Right ventricle myocardium inferior (tissue), 1 donor: ENCODE data around the gene ZSCAN20. TPM values are rescaled to one million over a fixed set of nuclear protein-coding genes. Genes with fewer than 3 reads are reported as not detected.

ENCODE experiments used
- ATAC-seq: fragments of 200-7000 bp; cut with Tn5 transposase; one replicate; pipeline ENCODE4 v1.9.1; 2020; ENCODE audit warnings: mild to moderate bottlenecking, moderate library complexity
- DNase-seq: peaks from one replicate; pipeline ENCODE4 v3.0.0; 2021; ENCODE audit errors: missing footprints
- intact Hi-C: fragments of 100-400 bp; cut with DNase I; formaldehyde crosslinking; loops from one replicate; pipeline ENCODE4 v1.11.0; 2022
- long read RNA-seq: library from polyadenylated mRNA; unstranded; transcript quantifications from one replicate; pipeline ENCODE4 v2.0.0, GENCODE V29; 2021
- total RNA-seq: library from RNA; stranded (reverse); fragmentation: NEBNext Ultra II Directional; extraction: Animal tissue kit (Norgen Biotek cat#: 25700); gene quantifications from one replicate; pipeline ENCODE4 v1.2.1, GENCODE V29; 2021
- donor health status: DM: no; HTN: yes; CAD: no; lungs with severe emphysema.

ZSCAN20 gene
- 4.7 TPM for total RNA-seq
- long read RNA-seq, partial matches to known transcripts: 1 of 4 reads
- long read RNA-seq, other reads (novel, unspliced or antisense): 3 of 4 reads

DNA sequence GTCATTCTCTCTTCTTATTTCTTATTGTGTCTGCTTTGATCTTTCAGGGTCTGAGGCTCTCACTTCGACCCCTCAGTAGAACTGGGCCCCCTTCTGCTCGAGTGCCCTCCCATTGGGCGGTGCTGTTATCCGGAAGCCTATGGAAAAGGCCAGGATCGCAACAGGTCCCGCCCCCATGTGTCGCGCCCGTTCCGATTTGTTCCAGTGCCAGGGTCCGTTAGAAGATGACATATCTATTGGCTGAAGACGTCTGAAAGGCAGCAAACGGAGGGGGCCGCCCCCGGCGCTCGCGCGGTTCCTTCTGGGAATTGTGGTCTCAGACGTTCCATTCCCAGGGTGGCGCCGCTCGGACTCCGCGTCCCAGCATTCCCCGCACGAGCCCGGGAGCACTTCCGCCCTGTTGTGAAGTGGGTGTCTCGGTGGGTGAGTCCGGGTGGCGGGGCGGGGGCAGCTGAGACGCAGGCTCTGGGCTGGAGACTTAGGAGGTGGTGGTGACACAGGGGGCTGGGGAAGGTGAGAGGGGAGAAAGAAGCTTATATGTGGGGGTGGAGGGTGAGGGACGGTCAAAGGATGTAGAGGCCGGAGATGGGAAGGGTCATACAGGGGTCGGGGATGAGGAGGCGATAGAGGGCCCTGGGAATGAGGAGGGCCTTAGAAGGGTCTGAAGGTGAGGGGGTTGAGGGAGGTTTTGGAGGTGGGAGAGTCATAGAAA is at the start of gene ZSCAN20:
ZSCAN20 (plus strand) TSS at position 377 of the 712 bp plus-strand sequence. CDS start 6,644 bp downstream, outside the sequence.
- intact Hi-C loops: loop anchor here (2.0 to 10.0 kb wide), 4 partner anchors 105 to 345 kb away; no protein-coding TSS in a partner anchor
- peak; percentile 95 for ATAC-seq
- peak; percentile 98 for DNase-seq

DNA sequence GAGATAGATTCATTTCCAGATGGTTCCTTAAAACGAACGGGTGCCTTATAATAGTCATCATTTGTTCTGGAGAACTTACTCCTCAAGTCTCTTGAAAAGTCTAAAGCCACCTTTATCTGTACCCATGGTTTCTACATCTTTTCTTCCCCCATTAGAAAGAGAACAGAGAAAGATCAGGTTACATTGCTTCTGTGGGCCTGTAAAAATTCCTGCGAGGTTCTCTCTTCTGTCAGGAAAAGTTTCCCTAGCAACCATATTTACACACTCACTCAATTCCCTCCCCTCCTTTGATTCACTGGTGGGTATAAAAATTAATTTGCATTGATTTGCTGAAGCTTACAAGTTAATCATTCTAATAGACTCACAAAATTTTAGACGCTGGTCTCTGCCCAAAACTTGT is 48.2 kb upstream of the ZSCAN20 start:
- ATAC-seq: no peak
- intact Hi-C loops: no loop called here
- no peak for DNase-seq

DNA sequence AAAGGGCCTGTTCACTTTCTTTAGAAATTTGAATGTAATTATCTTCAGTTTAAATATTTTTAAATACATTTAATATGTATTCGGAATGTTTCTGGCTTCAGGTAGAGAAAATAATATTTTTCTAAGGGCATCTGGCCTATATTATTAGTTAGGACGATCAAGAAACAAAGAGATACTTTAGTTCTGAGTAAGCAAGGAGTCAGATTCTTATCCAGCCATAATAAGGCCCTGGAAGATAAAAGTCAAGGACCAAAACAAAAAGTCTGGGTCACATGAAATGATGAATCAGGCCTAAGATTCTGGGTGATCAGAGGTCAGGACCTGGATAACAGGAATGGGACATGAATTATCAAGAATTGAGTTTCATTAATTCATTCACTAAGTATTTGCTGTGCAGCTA is 47.8 kb upstream of the ZSCAN20 start:
- no peak for ATAC-seq
- intact Hi-C loops: no loop called here

DNA sequence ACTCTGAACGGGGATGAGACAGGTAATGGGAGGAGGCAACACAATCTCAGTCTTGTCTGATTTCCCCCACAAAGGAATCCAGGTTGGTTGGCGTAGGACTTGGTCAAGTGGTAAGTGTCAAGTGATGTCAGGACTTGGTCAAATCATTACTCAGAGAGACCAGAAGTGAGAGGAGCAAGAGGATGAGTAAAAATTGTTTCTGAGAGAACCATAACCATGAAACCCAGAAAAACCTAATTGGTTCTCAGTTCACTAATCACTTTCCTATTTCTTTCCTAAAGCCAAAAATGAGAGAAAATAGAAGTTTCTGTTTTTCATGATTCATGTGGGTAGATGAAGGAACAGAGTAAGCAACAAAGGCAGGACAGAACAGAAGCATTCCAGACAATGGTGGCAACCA is 46.5 kb upstream of the ZSCAN20 start:
- intact Hi-C loops: no loop called here
- no peak for ATAC-seq

More for the DNA sequence above, 47.8 kb upstream of the ZSCAN20 start:
- DNase-seq: no peak

DNA sequence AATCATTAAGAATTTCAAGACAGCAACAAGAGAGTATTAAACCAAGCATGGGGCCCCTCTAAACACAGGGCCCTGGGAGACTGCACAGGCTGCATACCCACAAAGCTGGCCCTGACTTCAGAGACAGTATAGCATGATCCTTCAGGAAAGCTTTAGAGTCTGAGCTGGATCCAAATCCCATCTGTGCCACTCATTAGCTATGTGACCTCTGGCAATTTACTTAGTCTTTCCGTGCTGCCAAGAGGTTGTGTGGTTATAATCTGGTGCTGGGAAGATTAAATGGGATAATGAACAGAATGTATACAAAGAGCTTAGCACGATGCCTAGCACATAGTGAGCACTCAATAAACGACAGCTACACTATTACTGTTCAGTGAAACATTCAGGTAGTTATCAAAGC is 45.5 kb upstream of the ZSCAN20 start:
- DNase-seq (no peak), ATAC-seq (no peak)
- intact Hi-C loops: loop anchor here (1.0 kb wide), 1 partner anchor 56 kb away; no protein-coding TSS in a partner anchor

More for the DNA sequence above, 46.5 kb upstream of the ZSCAN20 start:
- no peak for DNase-seq

DNA sequence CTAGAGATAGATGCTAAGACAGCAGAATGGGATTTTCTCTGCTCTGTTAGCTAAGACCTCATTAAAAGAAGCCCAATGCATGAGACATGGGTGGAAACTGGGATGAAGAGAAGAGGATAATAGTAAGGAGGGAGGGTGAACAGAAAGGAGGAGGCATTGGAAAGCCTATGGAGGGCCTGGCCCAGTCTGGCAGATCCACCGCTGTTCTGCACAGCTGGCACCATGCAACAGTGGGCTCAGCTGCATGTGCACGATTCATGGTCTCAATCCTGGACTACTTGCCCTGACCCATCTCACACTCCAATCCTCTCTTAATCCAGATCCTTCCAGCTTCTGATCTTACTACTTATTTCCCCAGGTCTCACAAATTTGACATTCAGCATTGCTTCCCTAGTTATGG is 43.8 kb upstream of the ZSCAN20 start:
- ATAC-seq (no peak), DNase-seq (no peak)
- intact Hi-C loops: no loop called here

DNA sequence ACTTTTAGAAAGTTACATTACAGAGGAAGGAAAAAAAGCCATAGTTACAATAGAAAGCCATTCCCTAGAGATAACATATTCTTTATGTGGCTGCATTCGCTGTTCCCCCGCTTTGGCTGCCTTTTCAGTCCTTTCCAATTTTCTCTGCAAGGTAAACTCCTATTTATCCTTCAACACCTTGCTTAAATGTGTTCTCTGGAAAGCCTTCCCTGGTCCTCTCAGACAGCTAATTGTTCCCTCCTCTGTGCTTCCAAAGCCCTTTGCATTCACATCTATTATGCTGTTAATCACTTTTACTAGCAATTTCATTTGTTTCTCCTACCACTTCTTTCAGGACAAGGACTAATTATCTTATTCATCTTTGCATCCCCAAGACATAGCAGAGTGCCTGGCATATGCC is 43.1 kb upstream of the ZSCAN20 start:
- no peak for DNase-seq
- intact Hi-C loops: no loop called here
- no peak for ATAC-seq

DNA sequence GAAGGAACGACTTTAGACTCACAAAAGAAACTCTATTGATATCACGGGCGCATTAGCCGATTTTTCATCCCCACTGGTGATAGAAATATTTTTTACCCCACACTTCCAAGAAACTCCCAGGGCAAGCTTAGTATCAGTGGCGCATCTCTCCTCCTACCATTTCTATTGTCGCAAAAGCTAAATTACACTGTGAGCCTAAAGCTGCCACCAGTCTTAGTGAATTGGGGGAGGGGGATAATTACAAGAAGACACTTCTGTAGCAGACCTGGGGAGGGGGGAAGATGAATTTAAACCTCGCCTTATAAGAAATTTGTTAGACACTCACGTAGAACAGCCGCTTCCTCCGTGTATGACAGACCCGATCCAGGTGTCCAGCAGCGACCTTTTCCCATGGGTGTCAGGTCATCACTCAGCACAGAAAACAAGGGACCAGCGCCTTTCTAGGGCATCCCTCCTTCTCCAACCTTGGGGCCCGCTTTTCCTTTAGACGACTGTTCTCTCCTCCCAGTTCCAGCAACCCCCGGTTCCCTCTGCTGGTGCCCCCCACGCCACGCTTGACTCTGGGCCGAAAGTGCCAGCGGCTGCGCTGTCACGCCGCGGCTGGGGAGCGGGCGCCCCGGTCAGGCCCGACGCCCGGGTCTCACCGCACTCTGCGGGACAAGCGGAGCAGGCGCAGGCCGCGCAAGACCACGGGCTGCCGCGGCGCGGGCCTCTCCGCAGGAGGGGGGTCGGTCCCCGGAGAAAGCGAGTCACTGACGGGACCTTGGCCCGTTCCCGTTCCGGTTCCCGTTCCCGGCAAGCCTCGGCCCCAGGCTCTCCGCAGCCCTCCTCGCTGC is 42.4 kb upstream of the ZSCAN20 start:
- intact Hi-C loops: no loop called here
- ATAC-seq: no peak
- DNase-seq: no peak

DNA sequence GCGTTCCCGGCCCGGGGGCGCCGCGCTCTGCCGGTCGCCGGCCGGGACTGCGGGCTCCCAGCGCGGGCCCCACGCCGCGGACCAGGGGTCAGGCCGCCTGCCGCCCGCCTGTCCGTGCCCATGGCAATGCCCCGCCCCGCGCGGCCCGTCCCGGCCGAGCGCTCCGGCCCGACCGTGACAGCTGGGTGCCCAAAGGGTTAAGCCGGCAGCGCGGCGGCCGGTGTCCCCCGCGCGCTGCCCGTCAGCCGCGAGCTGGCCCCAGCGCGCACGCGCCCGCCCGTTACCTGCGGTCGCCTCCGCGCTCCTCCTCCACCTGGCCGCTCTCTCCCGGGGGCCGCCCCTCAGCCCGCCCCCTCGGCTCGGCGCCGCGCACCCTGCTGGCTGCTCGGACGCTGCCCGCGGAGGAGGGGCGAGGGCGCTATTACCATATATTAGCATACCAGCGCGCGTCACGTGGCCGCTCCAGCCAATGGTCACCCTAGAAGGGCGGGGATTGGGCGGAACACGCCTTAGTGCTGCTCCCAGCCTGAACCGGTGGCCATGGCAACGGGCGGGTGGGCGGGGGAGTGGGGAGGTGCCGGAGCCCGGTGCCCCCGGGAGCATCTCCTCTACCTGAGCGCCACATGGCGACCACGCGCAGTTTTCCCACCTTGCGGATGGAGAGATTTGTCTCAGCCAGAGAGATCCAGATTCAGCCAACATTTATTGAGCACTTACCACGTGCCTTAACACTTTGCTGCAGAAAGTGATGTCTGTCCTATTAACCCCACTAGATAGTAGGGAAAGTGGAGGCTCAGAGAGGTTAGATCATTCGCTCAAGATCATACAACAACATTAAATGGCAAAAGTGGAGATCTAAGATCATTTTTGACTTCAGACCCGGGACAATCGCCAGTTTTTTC is 41.5 kb upstream of the ZSCAN20 start, which contains the start of gene PHC2:
PHC2 (minus strand) TSS at position 404 of the 902 bp plus-strand sequence. CDS start 55,556 bp downstream, outside the sequence.
- intact Hi-C loops: no loop called here
- peak; percentile 97 for ATAC-seq
- DNase-seq: peak; percentile 99

DNA sequence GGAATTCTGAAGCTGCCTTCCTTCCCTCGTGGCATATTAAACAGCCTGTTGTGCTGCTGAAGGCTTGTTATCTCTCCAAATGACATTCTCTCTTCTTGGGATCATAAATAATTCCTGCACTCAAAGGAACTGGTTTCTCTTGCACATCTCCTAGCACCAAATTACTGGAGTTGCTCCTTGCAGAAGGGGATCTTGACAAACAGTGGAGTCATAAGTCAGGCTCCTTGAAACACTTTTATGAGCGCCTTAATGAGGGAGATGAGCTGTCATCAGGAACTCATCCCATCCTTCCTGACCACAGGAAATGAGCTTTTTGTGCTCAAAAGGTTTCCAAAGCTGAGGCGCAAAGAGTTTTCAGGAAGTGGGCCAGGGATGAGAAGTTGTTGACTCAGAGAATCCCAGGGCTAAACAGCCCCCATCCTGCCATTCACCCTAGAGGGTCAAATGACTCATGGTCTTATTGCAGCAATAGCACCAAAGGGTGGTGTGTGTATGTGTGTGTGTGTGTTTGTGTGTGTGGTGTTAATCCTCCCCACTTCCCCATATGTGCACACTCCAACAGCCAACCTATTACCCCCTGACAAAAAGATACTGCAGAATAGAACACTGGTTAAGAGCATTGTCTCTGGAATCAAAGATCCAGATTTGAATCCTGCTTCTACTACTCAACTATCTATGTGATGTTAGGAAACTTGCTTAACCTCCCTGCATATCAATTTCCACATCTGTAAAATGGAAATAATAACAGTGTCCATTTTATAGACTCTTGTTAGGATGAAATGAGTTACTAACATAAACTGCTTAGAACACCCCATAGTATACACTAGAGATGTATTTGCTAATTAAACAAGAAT is 38.7 kb upstream of the ZSCAN20 start:
- peak; percentile 56 for DNase-seq
- intact Hi-C loops: no loop called here
- no peak for ATAC-seq

DNA sequence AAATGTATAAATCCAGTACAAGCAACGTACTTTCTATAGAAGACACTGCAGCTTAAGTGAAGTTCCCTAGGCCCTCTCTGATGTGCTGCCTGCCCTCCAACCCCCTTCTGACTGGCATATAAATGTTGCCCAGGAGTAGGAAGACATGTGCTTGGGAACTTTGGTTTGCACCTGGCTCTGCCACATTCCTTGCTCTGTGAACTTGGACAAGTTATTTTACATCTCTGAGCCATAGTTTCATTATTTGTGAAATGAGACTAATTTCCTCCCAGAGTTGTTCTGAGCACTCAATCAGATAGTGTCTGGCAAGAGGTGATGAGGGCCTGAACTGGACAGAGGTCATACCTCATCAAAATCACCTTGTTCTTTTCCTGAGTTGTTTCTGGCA is 38.1 kb upstream of the ZSCAN20 start:
- ATAC-seq: no peak
- intact Hi-C loops: no loop called here

DNA sequence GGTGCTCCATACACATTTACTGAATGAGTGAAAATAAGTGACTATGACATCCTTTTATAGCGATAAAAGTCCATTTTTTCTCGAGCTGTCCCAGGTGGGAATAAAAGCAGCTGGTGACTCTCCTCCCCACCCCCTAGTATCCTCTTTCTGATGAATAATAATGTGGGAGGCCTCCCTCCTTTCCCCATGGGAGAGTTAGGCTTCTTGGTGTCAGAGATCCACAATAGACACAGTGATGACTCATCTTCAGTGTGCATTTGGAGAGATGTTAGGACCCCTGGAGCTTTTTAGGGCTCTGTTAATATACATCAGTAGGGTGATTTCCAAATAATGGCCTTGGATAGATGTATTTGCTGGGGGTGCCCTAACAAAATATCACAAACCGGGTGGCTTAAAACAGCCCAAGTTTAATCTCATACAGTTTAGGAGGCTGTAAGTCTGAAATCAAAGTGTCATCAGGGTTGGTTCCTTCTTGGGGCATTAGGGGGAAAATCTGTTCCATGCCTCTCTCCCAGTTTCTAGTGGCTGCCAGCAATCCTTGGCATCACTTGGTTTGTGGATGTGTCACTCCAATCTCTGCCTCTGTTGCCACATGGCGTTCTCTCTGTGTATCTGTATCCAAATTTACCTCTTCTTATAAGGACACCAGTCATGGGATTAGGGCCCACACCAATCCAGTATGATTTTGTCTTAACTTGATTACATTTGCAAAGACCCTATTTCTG is 37.2 kb upstream of the ZSCAN20 start:
- no peak for ATAC-seq
- DNase-seq: no peak
- intact Hi-C loops: no loop called here

More for the DNA sequence above, 38.1 kb upstream of the ZSCAN20 start:
- DNase-seq: no peak

DNA sequence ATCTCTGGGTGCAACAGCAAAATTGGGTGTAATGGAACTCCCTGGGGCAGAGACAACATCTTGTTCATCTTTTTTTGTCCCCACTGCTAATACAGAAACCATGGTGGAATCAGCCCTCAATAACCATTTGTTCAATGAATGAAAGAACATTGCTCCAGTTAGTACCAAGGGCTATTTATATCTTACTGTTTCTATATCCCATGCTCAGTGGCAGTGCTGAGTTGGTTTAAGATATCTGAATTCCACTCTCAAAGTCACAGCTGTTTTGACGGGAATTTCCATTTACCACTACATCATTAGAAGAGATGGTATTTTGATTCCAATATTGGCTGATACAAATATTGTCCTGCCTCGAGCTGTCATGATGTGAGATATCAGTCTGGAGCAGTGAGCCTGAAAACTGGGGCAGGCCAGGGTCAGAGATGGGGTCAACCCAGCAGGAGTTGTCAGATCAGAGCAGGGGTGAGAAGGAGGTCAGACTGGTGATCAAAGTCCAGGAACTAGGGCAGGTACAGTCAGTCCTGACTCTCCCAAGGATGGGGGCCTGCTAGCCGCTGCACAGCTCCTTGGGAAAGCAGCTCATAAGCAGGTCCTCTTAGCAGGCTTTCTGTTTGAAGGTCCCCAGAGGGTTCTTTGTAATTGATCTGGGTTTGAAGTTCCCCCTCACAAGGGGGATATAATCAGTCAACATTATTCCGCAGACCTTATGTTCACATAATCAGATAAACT is 35.7 kb upstream of the ZSCAN20 start:
- intact Hi-C loops: no loop called here
- no peak for DNase-seq
- ATAC-seq: peak; percentile 37

DNA sequence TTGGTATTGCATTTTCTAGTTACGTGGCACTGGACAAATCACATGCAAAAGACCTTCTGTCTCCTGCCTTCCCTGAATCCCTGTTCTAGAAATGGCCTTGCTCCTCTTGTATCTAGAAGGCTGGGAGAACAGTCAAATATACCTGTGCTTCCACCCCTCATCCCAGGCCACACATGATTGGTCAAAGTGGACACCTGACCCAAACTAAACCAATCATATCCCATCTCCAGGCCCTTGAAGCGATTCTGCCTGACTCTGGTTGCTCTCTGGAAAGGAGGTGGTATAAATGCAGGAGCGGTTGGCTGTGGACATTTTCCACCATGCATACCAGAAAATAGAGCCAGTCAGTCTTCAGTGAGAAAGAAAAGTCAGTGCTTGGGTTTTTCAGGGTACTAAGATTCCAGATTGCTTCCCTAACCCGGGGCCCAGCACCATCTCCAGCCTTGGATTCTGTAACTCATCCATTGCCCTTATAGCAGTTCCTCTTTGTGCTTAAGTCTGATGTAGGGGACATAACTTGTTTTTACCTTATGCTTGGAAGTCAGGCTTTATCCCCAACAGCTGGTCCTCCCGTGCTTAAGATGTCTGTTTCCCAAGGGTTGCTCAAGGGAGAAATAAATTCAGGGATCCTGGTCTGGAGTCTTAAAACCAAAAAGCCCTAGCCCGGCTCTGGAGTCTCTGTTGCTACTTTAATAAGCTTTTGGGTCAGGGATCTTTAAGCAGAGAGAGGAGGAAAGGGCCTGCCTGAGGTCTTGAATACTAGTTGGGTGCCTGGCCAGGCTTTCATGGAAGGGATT is 33.9 kb upstream of the ZSCAN20 start:
- no peak for DNase-seq
- no peak for ATAC-seq
- intact Hi-C loops: no loop called here

DNA sequence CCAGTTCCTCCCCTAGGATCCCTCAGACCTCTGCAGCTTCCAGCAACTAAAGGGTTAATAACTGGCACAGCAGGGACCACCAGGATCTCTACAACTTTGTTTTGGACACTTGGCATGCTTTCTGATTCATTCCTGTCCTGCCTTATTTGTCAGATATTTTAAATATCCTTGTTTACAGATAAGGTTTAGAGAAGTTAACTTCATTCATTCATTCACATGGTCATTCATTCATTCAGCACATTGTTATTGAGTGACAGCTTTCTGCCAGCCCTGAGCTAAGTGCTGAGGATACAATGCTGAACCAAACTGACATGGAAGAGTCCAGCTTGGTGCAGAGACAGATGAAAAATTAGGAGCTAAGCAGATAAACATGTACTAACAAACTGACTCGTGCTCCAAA is 32.8 kb upstream of the ZSCAN20 start:
- DNase-seq (no peak), ATAC-seq (no peak)
- intact Hi-C loops: no loop called here
